Measurements from ENCODE around the gene MICOS13. TPM values are rescaled to one million over a fixed set of nuclear protein-coding genes. Genes with fewer than 3 reads are reported as not detected.

The MICOS13 gene
- total and polyA plus RNA-seq, 2 donors (not counting 3 experiments of a cell fraction or from before 2014, with no cell fraction given) = 55.3 to 86.1 TPM

DNA sequence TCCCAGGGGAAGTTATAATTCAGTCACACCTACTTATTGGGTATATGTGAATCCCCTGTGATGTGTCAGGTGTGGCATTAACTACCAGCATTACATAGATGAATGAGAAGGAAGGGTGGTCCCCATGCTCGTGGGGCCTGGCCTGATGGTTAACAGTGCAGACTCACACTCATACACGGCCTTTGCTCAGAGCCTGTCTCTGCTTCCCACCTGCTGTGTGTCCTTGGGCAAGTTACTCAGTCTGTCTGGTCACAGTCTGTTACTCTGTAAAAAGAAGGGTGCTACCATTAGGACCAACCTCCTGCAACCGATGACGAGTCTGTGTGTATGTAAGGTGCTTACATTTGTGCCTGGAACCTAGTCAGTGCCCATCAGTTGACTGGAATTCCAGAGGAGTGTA is 33.6 kb downstream of the MICOS13 start:
- Histone ChIP-seq H3K27me3 (ENCODE audit: control insufficient read depth in 2 of 2, insufficient read depth in 2 of 2, low read length in 2 of 2) (no peaks in the 10 kb centered on the region), H3K4me2 (ENCODE audit: insufficient read depth, low read length) (no peak overlapping the region), H2AFZ (ENCODE audit: low read depth, low read length) (no peak overlapping the region), H3K4me1 (ENCODE audit: control insufficient read depth, extremely low read depth, insufficient read depth, low read length) (no peaks in the 10 kb centered on the region), H4K20me1 (replicated peaks; ENCODE audit: control insufficient read depth, extremely low read depth, insufficient read depth, low read length) (peaks cover 3% of the 10 kb centered on the region), H3K9me3 (replicated peaks; ENCODE audit: control insufficient read depth, insufficient read depth, low read length) (no peaks in the 10 kb centered on the region), H3K27ac (ENCODE audit: insufficient read depth, low read depth, low read length) (no peak overlapping the region), H3K9ac (replicated peaks; ENCODE audit: extremely low read depth, insufficient read depth, low read length) (no peak overlapping the region), H3K9me1 (replicated peaks; ENCODE audit: control insufficient read depth, extremely low read depth, insufficient read depth, low read length) (no peaks in the 10 kb centered on the region), H3K36me3 (ENCODE audit: control insufficient read depth in 2 of 2, extremely low read depth in 1 of 2, insufficient read depth in 2 of 2, low read length in 2 of 2) (peaks cover 24 to 43% of the 10 kb centered on the region in 2 experiments), H3K4me3 (replicated peaks in 1 of 3; ENCODE audit: insufficient read depth in 1 of 3, low read depth in 1 of 3, low read length in 3 of 3) (no peak overlapping the region), H3K79me2 (ENCODE audit: control insufficient read depth, insufficient read depth, low read length) (peaks cover 54% of the 10 kb centered on the region)
- dilution Hi-C loops (cut with MboI; ENCODE audit: extremely low pct_ligation_motif_present, low sequenced_read_pairs) = no loop called here
- intact Hi-C loops (cut with micrococcal nuclease) = loop anchor here (10.0 kb wide), 1 partner anchor 538 kb away; no protein-coding TSS in a partner anchor
- BruUV-seq (replicated peaks) = no TSS peak
- FAIRE-seq (no peak), DNase-seq (ENCODE audit: low read depth, low spot score) (no peak)
- ChIA-PET CTCF (no interaction called here), POLR2A (no interaction called here)
- TF ChIP-seq EZH2 (IDR thresholded peaks at IDR 0.05; ENCODE audit: borderline replicate concordance, low read depth, low read length, severe bottlenecking) (no peak), GATA2 (IDR thresholded peaks at IDR 0.05; ENCODE audit: insufficient read depth, insufficient read length, low read depth, low read length) (no peak), MAX (IDR thresholded peaks at IDR 0.05; ENCODE audit: insufficient read depth, insufficient read length) (no peak), JUN (IDR thresholded peaks at IDR 0.05; ENCODE audit: borderline replicate concordance, insufficient read depth, insufficient read length, low read depth) (no peak), FOS (IDR thresholded peaks at IDR 0.05; ENCODE audit: borderline replicate concordance, insufficient read depth, low read length) (no peak)
- TF ChIP-seq, protein P1, sequence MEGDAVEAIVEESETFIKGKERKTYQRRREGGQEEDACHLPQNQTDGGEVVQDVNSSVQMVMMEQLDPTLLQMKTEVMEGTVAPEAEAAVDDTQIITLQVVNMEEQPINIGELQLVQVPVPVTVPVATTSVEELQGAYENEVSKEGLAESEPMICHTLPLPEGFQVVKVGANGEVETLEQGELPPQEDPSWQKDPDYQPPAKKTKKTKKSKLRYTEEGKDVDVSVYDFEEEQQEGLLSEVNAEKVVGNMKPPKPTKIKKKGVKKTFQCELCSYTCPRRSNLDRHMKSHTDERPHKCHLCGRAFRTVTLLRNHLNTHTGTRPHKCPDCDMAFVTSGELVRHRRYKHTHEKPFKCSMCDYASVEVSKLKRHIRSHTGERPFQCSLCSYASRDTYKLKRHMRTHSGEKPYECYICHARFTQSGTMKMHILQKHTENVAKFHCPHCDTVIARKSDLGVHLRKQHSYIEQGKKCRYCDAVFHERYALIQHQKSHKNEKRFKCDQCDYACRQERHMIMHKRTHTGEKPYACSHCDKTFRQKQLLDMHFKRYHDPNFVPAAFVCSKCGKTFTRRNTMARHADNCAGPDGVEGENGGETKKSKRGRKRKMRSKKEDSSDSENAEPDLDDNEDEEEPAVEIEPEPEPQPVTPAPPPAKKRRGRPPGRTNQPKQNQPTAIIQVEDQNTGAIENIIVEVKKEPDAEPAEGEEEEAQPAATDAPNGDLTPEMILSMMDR (IDR thresholded peaks at IDR 0.05; ENCODE audit: extremely low read depth in 1 of 2, insufficient read depth in 1 of 2, low read depth in 1 of 2, low read length in 2 of 2) = no peak
